ENCODE data around the gene PPFIA3.

PPFIA3 gene

GRCh38 chr19:49109569-49110233 lies 9.6 kb upstream of the PPFIA3 start:
- H3K4me3 ChIP-seq (ENCODE audit: low read depth, low read length) = no peak overlapping the region
- no peak for DNase-seq (ENCODE audit: low read depth)
- no peak for TF ChIP-seq CTCF (IDR thresholded peaks at IDR 0.05; ENCODE audit: insufficient read depth, low read depth, low read length, missing control alignments)

GRCh38 chr19:49110567-49110966 lies 8.8 kb upstream of the PPFIA3 start:
- H3K4me3 ChIP-seq (ENCODE audit: low read depth, low read length) = no peak overlapping the region
- no peak for TF ChIP-seq CTCF (IDR thresholded peaks at IDR 0.05; ENCODE audit: insufficient read depth, low read depth, low read length, missing control alignments)
- DNase-seq (ENCODE audit: low read depth) = no peak

- no peak for DNase-seq (ENCODE audit: low read depth)
- H3K4me3 ChIP-seq (ENCODE audit: low read depth, low read length) = no peak overlapping the region
- no peak for TF ChIP-seq CTCF (IDR thresholded peaks at IDR 0.05; ENCODE audit: insufficient read depth, low read depth, low read length, missing control alignments)
Observed at GRCh38 chr19:49111218-49111998, 7.9 kb upstream of the PPFIA3 start.

- TF ChIP-seq CTCF (IDR thresholded peaks at IDR 0.05; ENCODE audit: insufficient read depth, low read depth, low read length, missing control alignments) = peak; percentile 71
- DNase-seq (ENCODE audit: low read depth) = peak; percentile 77
- H3K4me3 ChIP-seq (ENCODE audit: low read depth, low read length) = peak within 1 kb of the TSS; percentile 54
Observed at GRCh38 chr19:49113762-49114629, 5.3 kb upstream of the PPFIA3 start, which contains the start of gene LIN7B. LIN7B (plus strand) TSS chr19:49114370; CDS start chr19:49114405, 35 bp downstream.

GRCh38 chr19:49114630-49115363 lies 4.5 kb upstream of the PPFIA3 start:
- H3K4me3 ChIP-seq (ENCODE audit: low read depth, low read length) = peak overlapping the region; percentile 54
- DNase-seq (ENCODE audit: low read depth) = no peak
- no peak for TF ChIP-seq CTCF (IDR thresholded peaks at IDR 0.05; ENCODE audit: insufficient read depth, low read depth, low read length, missing control alignments)

GRCh38 chr19:49116544-49116943 lies 2.8 kb upstream of the PPFIA3 start:
- DNase-seq (ENCODE audit: low read depth) = no peak
- no peak for TF ChIP-seq CTCF (IDR thresholded peaks at IDR 0.05; ENCODE audit: insufficient read depth, low read depth, low read length, missing control alignments)
- H3K4me3 ChIP-seq (ENCODE audit: low read depth, low read length) = no peak overlapping the region

Data from GM12865 (cell line).